HepG2 (cell line): ENCODE measurements around the gene L3MBTL1. TPM values are rescaled to one million over a fixed set of nuclear protein-coding genes. Genes with fewer than 3 reads are reported as not detected.

Source experiments
- ATAC-seq: fragments of 200-7000 bp; cut with Tn5 transposase; 3 replicates; pipeline ENCODE4 v1.9.1; 2020; ENCODE audit warnings: mild to moderate bottlenecking, moderate library complexity
- BruUV-seq: library from RNA; stranded (reverse); fragments of 400-500 nt; replicated peaks from 2 replicates; lab custom pipeline; 2021; lab: Mats Ljungman, UMichigan
- CTCF ChIA-PET: fragments of 300-600 bp; formaldehyde crosslinking; extraction: SDS; loops from one replicate; lab custom pipeline; 2021; ENCODE audit warnings: low total read pairs, inconsistent platforms, low intra/inter-chr PET ratio; lab: Yijun Ruan, JAX
- POLR2A ChIA-PET: fragments of 350-600 bp; sonication (Branson Sonifier 250); formaldehyde crosslinking; loops from one replicate; lab custom pipeline; 2020; ENCODE audit warnings: antibody characterized with exemption, inconsistent platforms; lab: Yijun Ruan, JAX
- DNase-seq: peaks from one replicate; pipeline ENCODE4 v3.0.0-alpha.2; 2015; ENCODE audit warnings: low spot score
- FAIRE-seq: peaks from 3 replicates; lab custom pipeline; 2011; peaks lifted over from hg19 to GRCh38; lab: Jason Lieb, UNC
- H2AFZ ChIP-seq: one replicate; pipeline ENCODE4 v1.6.1; 2011; ENCODE audit warnings: low read length, inconsistent platforms
- H3K27ac ChIP-seq: fragments of 300-600 bp; 3 replicates; pipeline ENCODE4 v1.8.0; 2011; ENCODE audit warnings: mixed run types, mild to moderate bottlenecking, mixed read lengths, low read length, inconsistent platforms; ENCODE audit not compliant: insufficient read depth; ENCODE audit errors: extremely low read length
- H3K27me3 ChIP-seq, 2 experiments: fragments of 200-600 bp in 1 of 2; 2 replicates in 1 of 2; 3 replicates in 1 of 2; pipeline versions ENCODE4 v1.6.0 to v1.8.0; 2011; ENCODE audit warnings: low read length in 2 of 2, mild to moderate bottlenecking in 2 of 2, moderate library complexity in 2 of 2, inconsistent platforms in 1 of 2; ENCODE audit not compliant: insufficient read depth in 2 of 2, control insufficient read depth in 1 of 2
- H3K36me3 ChIP-seq, 2 experiments: fragments of 200-600 bp in 1 of 2; replicated peaks in 1 of 2; 2 replicates in 1 of 2; 3 replicates in 1 of 2; pipeline versions ENCODE4 v1.5.1 to v1.8.0; 2011; ENCODE audit warnings: low read length in 2 of 2, inconsistent platforms in 1 of 2; ENCODE audit not compliant: insufficient read depth in 2 of 2, control insufficient read depth in 1 of 2
- H3K4me1 ChIP-seq: 2 replicates; pipeline ENCODE4 v1.5.1; 2012; ENCODE audit warnings: low read length, inconsistent platforms; ENCODE audit not compliant: insufficient read depth
- H3K4me2 ChIP-seq: 2 replicates; pipeline ENCODE4 v1.6.0; 2011; ENCODE audit warnings: low read depth, low read length, inconsistent platforms
- H3K4me3 ChIP-seq, 3 experiments: fragments of 200-600 bp in 1 of 3; sonication (generic), shearing (Covaris generic) in 1 of 3; replicated peaks in 1 of 3; 2 replicates each; pipeline ENCODE4 v1.5.1; 2011 to 2016; ENCODE audit warnings: low read length in 3 of 3, inconsistent platforms in 2 of 3, low read depth in 2 of 3, mild to moderate bottlenecking in 2 of 3, control low read depth in 1 of 3, mixed read lengths in 1 of 3; ENCODE audit not compliant: insufficient read depth in 1 of 3
- H3K79me2 ChIP-seq: one replicate; pipeline ENCODE4 v1.6.1; 2011; ENCODE audit warnings: low read length, inconsistent platforms; ENCODE audit not compliant: insufficient read depth
- H3K9ac ChIP-seq: 2 replicates; pipeline ENCODE4 v1.6.0; 2011; ENCODE audit warnings: mild to moderate bottlenecking, low read depth, low read length, inconsistent platforms; ENCODE audit not compliant: insufficient read depth
- H3K9me3 ChIP-seq: 2 replicates; pipeline ENCODE4 v1.5.1; 2012; ENCODE audit warnings: mild to moderate bottlenecking, low read length
- H4K20me1 ChIP-seq: 2 replicates; pipeline ENCODE4 v1.6.0; 2011; ENCODE audit warnings: inconsistent platforms, mild to moderate bottlenecking, low read length, moderate library complexity; ENCODE audit not compliant: insufficient read depth
- HNRNPL ChIP-seq: fragments of 200-400 bp; formaldehyde crosslinking; IDR thresholded peaks from 2 replicates; pipeline ENCODE4 v1.6.1; 2017; ENCODE audit warnings: mild to moderate bottlenecking, low read depth, low read length
- RBM22 ChIP-seq: fragments of 200-400 bp; formaldehyde crosslinking; optimal IDR thresholded peaks from 2 replicates; pipeline ENCODE3; 2017; ENCODE audit warnings: mild to moderate bottlenecking, low read length, moderate library complexity
- RFX3 ChIP-seq: IDR thresholded peaks from 2 replicates; pipeline ENCODE4 v1.6.1; 2016; ENCODE audit warnings: missing biosample characterization, missing genetic modification reagents
- SSRP1 ChIP-seq: IDR thresholded peaks from 2 replicates; pipeline ENCODE4 v1.6.1; 2016; ENCODE audit warnings: control low read depth
- ZBTB7A ChIP-seq: sonication (generic); formaldehyde crosslinking; IDR thresholded peaks from 2 replicates; pipeline ENCODE4 v1.8.0; 2022; ENCODE audit warnings: mild to moderate bottlenecking, missing genetic modification reagents
- ZNF292 ChIP-seq: sonication (generic); formaldehyde crosslinking; IDR thresholded peaks from 2 replicates; pipeline ENCODE4 v1.8.1; 2022; ENCODE audit warnings: mild to moderate bottlenecking, low read depth, missing genetic modification reagents, borderline replicate concordance
- ZNF562 ChIP-seq: sonication (generic); formaldehyde crosslinking; IDR thresholded peaks from 2 replicates; pipeline ENCODE4 v1.8.0; 2022; ENCODE audit warnings: missing genetic modification reagents, borderline replicate concordance
- ZNF737 ChIP-seq: sonication (generic); formaldehyde crosslinking; IDR thresholded peaks from 2 replicates; pipeline ENCODE4 v1.5.0; 2020; ENCODE audit warnings: missing genetic modification reagents, mild to moderate bottlenecking, borderline replicate concordance
- ZSCAN30 ChIP-seq: sonication (generic); formaldehyde crosslinking; IDR thresholded peaks from 2 replicates; pipeline ENCODE4 v1.5.0; 2020; ENCODE audit warnings: mild to moderate bottlenecking, missing genetic modification reagents
- WGBS: methylation state at CpG from one replicate; pipeline ENCODE4 v1.1.6; 2017; ENCODE audit warnings: low lambda C conversion rate; 5-methylcytosine and 5-hydroxymethylcytosine counted together
- in situ Hi-C: cut with HindIII; loops from 2 replicates; pipeline ENCODE4 v1.10.0; 2017; ENCODE audit warnings: low pct_unique_long_range_greater_than_20kb; ENCODE audit not compliant: extremely low pct_ligation_motif_present
- intact Hi-C: fragments of 100-400 bp; cut with micrococcal nuclease; formaldehyde crosslinking; loops from one replicate; pipeline ENCODE4 v1.10.0; 2022; ENCODE audit not compliant: unreplicated experiment
- polyA plus RNA-seq, 8 experiments: library from polyadenylated mRNA; depleted of rRNA in 3 of 8; stranded (reverse) in 7 of 8; unstranded in 1 of 8; fragments of >200 nt; fragmentation: Illumina TruSeq in 4 of 8; extraction: Trizol in 4 of 8; gene quantifications; 2 replicates each; pipeline versions ENCODE4 v1.2.1 to v1.2.3, GENCODE V29; 2011 to 2016; ENCODE audit warnings: low read depth in 4 of 8, missing spikeins in 1 of 8, mixed read lengths in 1 of 8; ENCODE audit not compliant: insufficient read depth in 1 of 8
- total RNA-seq, 5 experiments: library from RNA; depleted of rRNA; stranded (reverse); fragments of >200 nt; fragmentation: Illumina TruSeq; extraction: Trizol; gene quantifications; 2 replicates each; pipeline ENCODE4 v1.2.3, GENCODE V29; 2016; ENCODE audit warnings: low read depth in 1 of 5
- TF ChIP-seq, protein P1 (sequence below): sonication (generic); formaldehyde crosslinking; conservative IDR thresholded peaks from 2 replicates; pipeline ENCODE4 v1.5.0; 2020; ENCODE audit warnings: missing genetic modification reagents
- TF ChIP-seq, protein P2 (sequence below): sonication (generic); formaldehyde crosslinking; IDR thresholded peaks from 2 replicates; pipeline ENCODE4 v1.4.0; 2020; ENCODE audit warnings: missing genetic modification reagents, low read depth, mild to moderate bottlenecking, borderline replicate concordance
- TF ChIP-seq, protein P3 (sequence below): sonication (generic); formaldehyde crosslinking; IDR thresholded peaks from 2 replicates; pipeline ENCODE4 v1.4.0; 2020; ENCODE audit warnings: mild to moderate bottlenecking, low read depth, missing genetic modification reagents
- TF ChIP-seq, protein P4 (sequence below): sonication (generic); formaldehyde crosslinking; conservative IDR thresholded peaks from 2 replicates; pipeline ENCODE4 v1.8.1; 2023; ENCODE audit warnings: missing genetic modification reagents

L3MBTL1 gene
- total and polyA plus RNA-seq, 2 of the 13 experiments (the other 11 are each of a cell fraction or from before 2014, with no cell fraction given): 9.0 to 17.8 TPM

DNA sequence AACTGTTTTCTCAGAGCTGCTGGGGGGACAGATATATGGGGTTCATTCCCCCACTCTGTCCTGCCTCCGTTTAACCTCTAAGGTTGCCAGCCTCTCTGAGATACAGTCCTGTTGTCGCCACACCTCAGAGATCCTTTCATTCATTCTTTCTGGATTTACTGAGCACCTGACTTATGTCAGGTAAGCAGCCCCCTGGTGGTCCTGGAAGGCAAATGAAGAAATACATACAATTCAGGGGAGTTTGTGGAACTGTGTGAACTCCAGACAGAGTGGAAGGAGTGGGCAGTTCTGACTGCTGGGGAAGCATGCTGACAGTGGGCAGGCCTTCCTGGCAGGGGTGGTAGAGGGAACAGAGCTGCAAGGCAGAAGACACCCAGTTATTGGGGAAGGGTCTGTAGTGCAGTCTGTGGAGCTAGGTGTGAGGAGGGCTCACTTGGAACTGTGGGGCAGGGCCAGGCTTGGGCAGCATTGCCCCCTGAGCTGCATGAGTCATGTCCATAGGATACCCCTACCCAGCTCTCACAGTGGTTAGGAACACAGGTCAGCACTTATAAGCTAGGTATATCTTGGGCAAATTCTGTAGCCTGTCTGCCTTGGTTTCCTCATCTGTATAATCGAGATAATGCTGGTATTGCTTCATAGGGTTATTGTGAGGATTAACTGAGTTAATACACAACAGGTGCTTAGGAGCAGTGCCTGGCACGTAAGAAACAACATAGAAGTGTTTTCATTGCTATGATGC is 38.5 kb downstream of the L3MBTL1 start (continued):
- TF ChIP-seq, protein P1, sequence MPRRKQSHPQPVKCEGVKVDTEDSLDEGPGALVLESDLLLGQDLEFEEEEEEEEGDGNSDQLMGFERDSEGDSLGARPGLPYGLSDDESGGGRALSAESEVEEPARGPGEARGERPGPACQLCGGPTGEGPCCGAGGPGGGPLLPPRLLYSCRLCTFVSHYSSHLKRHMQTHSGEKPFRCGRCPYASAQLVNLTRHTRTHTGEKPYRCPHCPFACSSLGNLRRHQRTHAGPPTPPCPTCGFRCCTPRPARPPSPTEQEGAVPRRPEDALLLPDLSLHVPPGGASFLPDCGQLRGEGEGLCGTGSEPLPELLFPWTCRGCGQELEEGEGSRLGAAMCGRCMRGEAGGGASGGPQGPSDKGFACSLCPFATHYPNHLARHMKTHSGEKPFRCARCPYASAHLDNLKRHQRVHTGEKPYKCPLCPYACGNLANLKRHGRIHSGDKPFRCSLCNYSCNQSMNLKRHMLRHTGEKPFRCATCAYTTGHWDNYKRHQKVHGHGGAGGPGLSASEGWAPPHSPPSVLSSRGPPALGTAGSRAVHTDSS (CRISPR knock-in tag): no peak

DNA sequence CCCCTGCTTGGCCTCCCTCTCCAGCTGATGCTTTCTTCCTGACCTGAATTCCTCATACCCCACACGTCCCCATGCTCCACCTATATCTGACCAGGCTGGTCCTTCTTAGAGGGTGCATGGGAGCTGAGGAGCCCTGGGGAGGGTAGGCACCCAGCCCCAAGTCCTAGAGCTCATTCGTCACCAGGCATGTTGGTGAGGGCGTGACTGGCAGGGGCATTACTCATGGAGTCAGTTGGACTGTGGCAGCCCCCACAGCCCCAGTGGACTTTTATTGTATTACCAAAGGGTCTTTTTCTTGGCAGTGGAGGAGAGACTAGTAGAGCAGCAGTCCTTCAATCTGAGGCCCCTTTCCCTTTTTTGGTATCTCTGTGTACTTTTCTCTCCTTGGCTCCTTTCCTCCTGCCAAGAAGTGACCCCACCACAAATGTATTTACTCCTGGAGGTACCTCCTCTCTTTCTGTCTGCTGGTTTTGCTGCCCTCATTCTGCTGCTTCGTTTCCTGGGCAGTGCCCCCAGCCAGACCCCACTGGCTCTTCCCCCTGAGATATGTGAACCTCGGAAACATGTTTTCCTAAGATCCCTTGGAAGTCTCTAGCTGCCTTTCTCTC is 40.9 kb downstream of the L3MBTL1 start:
- POLR2A ChIA-PET: interaction anchor here (0.6 to 3.0 kb wide), 6 partner anchors 8 to 199 kb away, joined by 3 to 53 read pairs (median 8); partner anchors contain the start of genes IFT52 and SGK2
- H3K36me3 ChIP-seq: peaks cover 7 to 13% of the 10 kb centered on the region in 2 experiments
- 75% methylated on average over 5 of the region's 5 CpGs for WGBS
- DNase-seq (no peak), FAIRE-seq (no peak), ATAC-seq (peak; percentile 13)
- H3K9me3 ChIP-seq: peaks cover 6% of the 10 kb centered on the region
- H3K27ac ChIP-seq: peak overlapping the region; percentile 72
- no peaks in the 10 kb centered on the region for H3K27me3 ChIP-seq
- BruUV-seq: no TSS peak
- H2AFZ ChIP-seq: no peak overlapping the region
- no peaks in the 10 kb centered on the region for H3K79me2 ChIP-seq
- peaks cover 62% of the 10 kb centered on the region for H3K4me1 ChIP-seq
- H4K20me1 ChIP-seq: no peaks in the 10 kb centered on the region
- no peak overlapping the region for H3K4me3 ChIP-seq
- H3K4me2 ChIP-seq: no peak overlapping the region
- CTCF ChIA-PET: no interaction called here
- in situ Hi-C loops: no loop called here
- intact Hi-C loops: no loop called here
- H3K9ac ChIP-seq: no peak overlapping the region
- TF ChIP-seq RBM22 (no peak), ZSCAN30 (CRISPR knock-in tag) (no peak), RFX3 (no peak), ZNF737 (CRISPR knock-in tag) (0 out of 2 replicates have a peak, but pooled peaks have one; percentile 11), ZNF562 (CRISPR knock-in tag) (no peak), ZNF292 (no peak), HNRNPL (0 out of 2 replicates have a peak, but pooled peaks have one; percentile 58), SSRP1 (CRISPR knock-in tag) (0 out of 2 replicates have a peak, but pooled peaks have one; percentile 21), ZBTB7A (CRISPR knock-in tag) (no peak)
- TF ChIP-seq, protein P2, sequence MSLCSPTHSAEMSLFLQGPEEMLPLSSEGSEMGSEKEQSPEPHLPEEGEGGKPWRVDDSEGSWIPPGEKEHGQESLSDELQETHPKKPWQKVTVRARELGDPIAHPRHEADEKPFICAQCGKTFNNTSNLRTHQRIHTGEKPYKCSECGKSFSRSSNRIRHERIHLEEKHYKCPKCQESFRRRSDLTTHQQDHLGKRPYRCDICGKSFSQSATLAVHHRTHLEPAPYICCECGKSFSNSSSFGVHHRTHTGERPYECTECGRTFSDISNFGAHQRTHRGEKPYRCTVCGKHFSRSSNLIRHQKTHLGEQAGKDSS (CRISPR knock-in tag): 0 out of 2 replicates have a peak, but pooled peaks have one; percentile 34
- TF ChIP-seq, protein P3, sequence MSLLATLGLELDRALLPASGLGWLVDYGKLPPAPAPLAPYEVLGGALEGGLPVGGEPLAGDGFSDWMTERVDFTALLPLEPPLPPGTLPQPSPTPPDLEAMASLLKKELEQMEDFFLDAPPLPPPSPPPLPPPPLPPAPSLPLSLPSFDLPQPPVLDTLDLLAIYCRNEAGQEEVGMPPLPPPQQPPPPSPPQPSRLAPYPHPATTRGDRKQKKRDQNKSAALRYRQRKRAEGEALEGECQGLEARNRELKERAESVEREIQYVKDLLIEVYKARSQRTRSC (CRISPR knock-in tag): 0 out of 2 replicates have a peak, but pooled peaks have one; percentile 36
- TF ChIP-seq, protein P4, sequence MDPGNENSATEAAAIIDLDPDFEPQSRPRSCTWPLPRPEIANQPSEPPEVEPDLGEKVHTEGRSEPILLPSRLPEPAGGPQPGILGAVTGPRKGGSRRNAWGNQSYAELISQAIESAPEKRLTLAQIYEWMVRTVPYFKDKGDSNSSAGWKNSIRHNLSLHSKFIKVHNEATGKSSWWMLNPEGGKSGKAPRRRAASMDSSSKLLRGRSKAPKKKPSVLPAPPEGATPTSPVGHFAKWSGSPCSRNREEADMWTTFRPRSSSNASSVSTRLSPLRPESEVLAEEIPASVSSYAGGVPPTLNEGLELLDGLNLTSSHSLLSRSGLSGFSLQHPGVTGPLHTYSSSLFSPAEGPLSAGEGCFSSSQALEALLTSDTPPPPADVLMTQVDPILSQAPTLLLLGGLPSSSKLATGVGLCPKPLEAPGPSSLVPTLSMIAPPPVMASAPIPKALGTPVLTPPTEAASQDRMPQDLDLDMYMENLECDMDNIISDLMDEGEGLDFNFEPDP (CRISPR knock-in tag): 0 out of 2 replicates have a peak, but pooled peaks have one; percentile 90
